ENCODE measurements around the gene OR52I1. TPM values are rescaled to one million over a fixed set of nuclear protein-coding genes. Genes with fewer than 3 reads are reported as not detected.

Gene OR52I1
- total RNA-seq, 2 experiments from 2014 or later, result not detected

- Histone ChIP-seq H3K4me3 (ENCODE audit: low read length) (no peak overlapping the region), H3K9me3 (ENCODE audit: control insufficient read depth in 1 of 2, insufficient read depth in 1 of 2, low read length in 2 of 2) (no peaks in the 10 kb centered on the region), H3K36me3 (ENCODE audit: insufficient read depth, low read length) (no peaks in the 10 kb centered on the region), H3K4me1 (ENCODE audit: insufficient read depth, low read length) (no peaks in the 10 kb centered on the region), H3K27me3 (ENCODE audit: control insufficient read depth in 1 of 2, insufficient read depth in 2 of 2, low read length in 2 of 2) (peaks cover 0 to 22% of the 10 kb centered on the region in 2 experiments), H3K27ac (ENCODE audit: low read depth in 1 of 2, low read length in 2 of 2) (no peak overlapping the region)
- ChIA-PET CTCF (no interaction called here), POLR2A (no interaction called here)
- H3K36me3 Mint-ChIP-seq (ENCODE audit: low read depth), result no peaks in the 10 kb centered on the region
- no peak for ATAC-seq (ENCODE audit: poor library complexity)
- intact Hi-C loops (cut with DNase I, micrococcal nuclease), result no loop called here
- H3K4me3 Mint-ChIP-seq, result no peak overlapping the region
- H3K27ac Mint-ChIP-seq, result no peak overlapping the region
- TF ChIP-seq CTCF (IDR thresholded peaks at IDR 0.05), result no peak
- H3K4me1 Mint-ChIP-seq (ENCODE audit: low read depth), result no peaks in the 10 kb centered on the region
- H3K27me3 Mint-ChIP-seq, result peaks cover 44% of the 10 kb centered on the region
- H3K9me3 Mint-ChIP-seq, result no peaks in the 10 kb centered on the region
- DNase-seq, result no peak
Observed at GRCh38 chr11:4580124-4580523, 13.7 kb upstream of the OR52I1 start.

- POLR2A ChIA-PET, result no interaction called here
- H3K4me1 Mint-ChIP-seq (ENCODE audit: low read depth), result no peaks in the 10 kb centered on the region
- H3K27me3 Mint-ChIP-seq, result peaks cover 56% of the 10 kb centered on the region
- H3K27ac Mint-ChIP-seq, result no peak within 1 kb of the TSS
- no peak for DNase-seq
- H3K4me3 ChIP-seq (ENCODE audit: low read length), result no peak within 1 kb of the TSS
- no peak for TF ChIP-seq CTCF (IDR thresholded peaks at IDR 0.05)
- H3K9me3 Mint-ChIP-seq, result no peaks in the 10 kb centered on the region
- H3K9me3 ChIP-seq (ENCODE audit: control insufficient read depth in 1 of 2, insufficient read depth in 1 of 2, low read length in 2 of 2), result no peaks in the 10 kb centered on the region
- H3K36me3 ChIP-seq (ENCODE audit: insufficient read depth, low read length), result no peaks in the 10 kb centered on the region
- no peak within 1 kb of the TSS for H3K27ac ChIP-seq (ENCODE audit: low read depth in 1 of 2, low read length in 2 of 2)
- H3K4me1 ChIP-seq (ENCODE audit: insufficient read depth, low read length), result no peaks in the 10 kb centered on the region
- CTCF ChIA-PET, result no interaction called here
- H3K36me3 Mint-ChIP-seq (ENCODE audit: low read depth), result no peaks in the 10 kb centered on the region
- ATAC-seq (ENCODE audit: poor library complexity), result no peak
- peaks cover 0 to 30% of the 10 kb centered on the region in 2 experiments for H3K27me3 ChIP-seq (ENCODE audit: control insufficient read depth in 1 of 2, insufficient read depth in 2 of 2, low read length in 2 of 2)
- intact Hi-C loops (cut with DNase I, micrococcal nuclease), result no loop called here
- H3K4me3 Mint-ChIP-seq, result no peak within 1 kb of the TSS
Observed at GRCh38 chr11:4581443-4581842, 12.4 kb upstream of the OR52I1 start, which contains the start of gene OR52I2. TSS of gene OR52I2 (plus strand) at chr11:4581743.

DNA sequence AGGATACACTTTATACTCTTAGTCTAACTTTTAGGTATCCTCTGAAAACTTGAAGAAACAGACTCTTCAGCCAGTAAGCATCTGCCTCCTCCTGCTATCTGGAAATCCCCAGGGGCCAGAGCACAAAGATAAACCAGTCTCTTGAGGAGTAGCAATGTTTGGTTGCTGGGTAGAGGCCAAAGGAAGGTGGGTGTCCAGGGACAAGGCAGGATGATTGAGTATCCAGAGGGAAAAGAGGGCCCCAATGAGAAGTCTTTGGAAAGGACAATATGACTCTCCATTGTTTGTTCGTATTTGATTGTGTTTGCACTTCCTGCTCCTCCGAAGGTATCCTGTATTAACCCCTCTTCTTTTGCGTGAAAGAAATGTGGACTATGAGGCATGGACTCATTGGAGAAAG, 4.8 kb upstream of the OR52I1 start:
- ChIA-PET POLR2A (no interaction called here), CTCF (no interaction called here)
- no peaks in the 10 kb centered on the region for H3K36me3 Mint-ChIP-seq (ENCODE audit: low read depth)
- H3K27me3 ChIP-seq (ENCODE audit: control insufficient read depth in 1 of 2, insufficient read depth in 2 of 2, low read length in 2 of 2), result peaks cover 0 to 20% of the 10 kb centered on the region in 2 experiments
- ATAC-seq (ENCODE audit: poor library complexity), result no peak
- no peak overlapping the region for H3K27ac Mint-ChIP-seq
- H3K9me3 ChIP-seq (ENCODE audit: control insufficient read depth in 1 of 2, insufficient read depth in 1 of 2, low read length in 2 of 2), result no peaks in the 10 kb centered on the region
- H3K9me3 Mint-ChIP-seq, result no peaks in the 10 kb centered on the region
- no peak overlapping the region for H3K27ac ChIP-seq (ENCODE audit: low read depth in 1 of 2, low read length in 2 of 2)
- no peaks in the 10 kb centered on the region for H3K36me3 ChIP-seq (ENCODE audit: insufficient read depth, low read length)
- TF ChIP-seq CTCF (IDR thresholded peaks at IDR 0.05), result no peak
- H3K4me1 ChIP-seq (ENCODE audit: insufficient read depth, low read length), result no peaks in the 10 kb centered on the region
- no peaks in the 10 kb centered on the region for H3K4me1 Mint-ChIP-seq (ENCODE audit: low read depth)
- no peak overlapping the region for H3K4me3 ChIP-seq (ENCODE audit: low read length)
- intact Hi-C loops (cut with DNase I, micrococcal nuclease), result no loop called here
- no peak overlapping the region for H3K4me3 Mint-ChIP-seq
- H3K27me3 Mint-ChIP-seq, result peaks cover 36% of the 10 kb centered on the region
- no peak for DNase-seq

Measured in CD4-positive, alpha-beta T cell (primary cell).